Measurements from ENCODE around the gene DENND1A.

GRCh38 chr9:123912167-123912897 is 17.6 kb downstream of the DENND1A start:
- TF ChIP-seq GATA3 (IDR thresholded peaks at IDR 0.05; ENCODE audit: low read depth, low read length) = no peak
- no peak for TF ChIP-seq GATA2 (IDR thresholded peaks at IDR 0.05; ENCODE audit: low read depth, low read length)

Data from SH-SY5Y (cell line).